Measurements from ENCODE around the gene ANAPC2. TPM values are rescaled to one million over a fixed set of nuclear protein-coding genes. Genes with fewer than 3 reads are reported as not detected.

ANAPC2 gene
- total RNA-seq, 2 experiments from 2014 or later, result 144 to 149 TPM

DNA sequence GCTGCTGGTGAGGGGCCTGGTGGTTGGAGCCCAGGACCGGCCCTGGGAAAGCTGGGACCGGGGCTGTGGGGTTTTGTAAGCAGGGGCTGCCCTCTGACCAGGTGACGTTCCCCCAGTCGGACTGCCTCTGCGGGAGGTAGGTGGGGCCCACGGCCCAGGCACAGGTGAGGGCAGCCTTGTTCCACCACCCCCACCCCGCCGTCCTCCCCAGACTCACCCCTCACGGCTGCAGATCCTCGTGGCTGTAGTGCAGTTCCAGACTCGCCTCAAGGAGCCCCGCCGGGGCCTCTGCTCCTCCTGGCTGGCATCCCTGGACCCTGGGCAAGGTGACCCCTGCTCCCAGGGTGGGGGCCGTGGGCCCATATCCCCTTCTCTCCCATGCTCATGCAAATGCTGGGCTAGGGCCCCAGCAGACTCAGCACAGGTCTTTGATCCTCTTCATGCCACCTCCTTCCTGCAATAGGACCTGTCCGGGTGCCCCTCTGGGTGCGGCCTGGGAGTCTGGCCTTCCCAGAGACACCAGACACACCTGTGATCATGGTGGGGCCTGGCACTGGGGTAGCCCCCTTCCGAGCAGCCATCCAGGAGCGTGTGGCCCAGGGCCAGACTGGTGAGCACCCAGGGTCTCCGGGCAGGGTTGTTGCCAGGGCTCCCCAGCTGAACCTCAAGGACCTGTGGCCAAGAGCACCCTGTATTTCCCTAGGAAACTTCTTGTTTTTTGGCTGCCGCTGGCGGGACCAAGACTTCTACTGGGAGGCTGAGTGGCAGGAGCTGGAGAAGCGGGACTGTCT lies 27.0 kb upstream of the ANAPC2 start:
- no peaks in the 10 kb centered on the region for H3K27me3 Mint-ChIP-seq
- no peaks in the 10 kb centered on the region for H3K4me1 ChIP-seq (ENCODE audit: insufficient read depth, low read length)
- no peak overlapping the region for H3K4me3 Mint-ChIP-seq
- CTCF ChIA-PET, result no interaction called here
- no peaks in the 10 kb centered on the region for H3K9me3 ChIP-seq (ENCODE audit: control insufficient read depth in 1 of 2, insufficient read depth in 1 of 2, low read length in 2 of 2)
- H3K27ac Mint-ChIP-seq, result no peak overlapping the region
- ATAC-seq (ENCODE audit: poor library complexity) (no peak), DNase-seq (no peak)
- POLR2A ChIA-PET, result interaction anchor here (1.0 kb wide), 2 partner anchors 7 to 11 kb away, joined by 3 read pairs; no protein-coding TSS in a partner anchor
- no peak overlapping the region for H3K27ac ChIP-seq (ENCODE audit: low read depth in 1 of 2, low read length in 2 of 2)
- H3K4me3 ChIP-seq (ENCODE audit: low read length), result no peak overlapping the region
- H3K36me3 Mint-ChIP-seq (ENCODE audit: low read depth), result no peaks in the 10 kb centered on the region
- H3K9me3 Mint-ChIP-seq, result no peaks in the 10 kb centered on the region
- intact Hi-C loops (cut with DNase I, micrococcal nuclease), result no loop called here
- H3K36me3 ChIP-seq (ENCODE audit: insufficient read depth, low read length), result peaks cover 6% of the 10 kb centered on the region
- TF ChIP-seq, protein P1, sequence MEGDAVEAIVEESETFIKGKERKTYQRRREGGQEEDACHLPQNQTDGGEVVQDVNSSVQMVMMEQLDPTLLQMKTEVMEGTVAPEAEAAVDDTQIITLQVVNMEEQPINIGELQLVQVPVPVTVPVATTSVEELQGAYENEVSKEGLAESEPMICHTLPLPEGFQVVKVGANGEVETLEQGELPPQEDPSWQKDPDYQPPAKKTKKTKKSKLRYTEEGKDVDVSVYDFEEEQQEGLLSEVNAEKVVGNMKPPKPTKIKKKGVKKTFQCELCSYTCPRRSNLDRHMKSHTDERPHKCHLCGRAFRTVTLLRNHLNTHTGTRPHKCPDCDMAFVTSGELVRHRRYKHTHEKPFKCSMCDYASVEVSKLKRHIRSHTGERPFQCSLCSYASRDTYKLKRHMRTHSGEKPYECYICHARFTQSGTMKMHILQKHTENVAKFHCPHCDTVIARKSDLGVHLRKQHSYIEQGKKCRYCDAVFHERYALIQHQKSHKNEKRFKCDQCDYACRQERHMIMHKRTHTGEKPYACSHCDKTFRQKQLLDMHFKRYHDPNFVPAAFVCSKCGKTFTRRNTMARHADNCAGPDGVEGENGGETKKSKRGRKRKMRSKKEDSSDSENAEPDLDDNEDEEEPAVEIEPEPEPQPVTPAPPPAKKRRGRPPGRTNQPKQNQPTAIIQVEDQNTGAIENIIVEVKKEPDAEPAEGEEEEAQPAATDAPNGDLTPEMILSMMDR (IDR thresholded peaks at IDR 0.05), result no peak
- no peaks in the 10 kb centered on the region for H3K4me1 Mint-ChIP-seq (ENCODE audit: low read depth)
- H3K27me3 ChIP-seq (ENCODE audit: control insufficient read depth in 1 of 2, insufficient read depth in 2 of 2, low read length in 2 of 2), result no peaks in the 10 kb centered on the region

DNA sequence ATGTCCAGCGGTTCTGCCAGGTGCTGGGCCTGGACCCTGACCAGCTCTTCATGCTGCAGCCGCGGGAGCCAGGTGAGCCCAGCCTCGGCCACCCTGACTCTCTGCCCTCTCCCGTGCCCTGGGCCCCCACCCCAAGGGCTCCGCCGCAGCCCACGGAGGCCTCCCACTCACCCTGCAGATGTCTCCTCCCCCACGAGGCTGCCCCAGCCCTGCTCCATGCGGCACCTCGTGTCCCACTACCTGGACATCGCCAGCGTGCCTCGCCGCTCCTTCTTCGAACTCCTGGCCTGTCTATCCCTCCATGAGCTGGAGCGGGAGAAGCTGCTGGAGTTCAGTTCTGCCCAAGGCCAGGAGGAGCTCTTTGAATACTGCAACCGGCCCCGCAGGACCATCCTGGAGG lies 26.3 kb upstream of the ANAPC2 start:
- Mint-ChIP-seq H3K36me3 (ENCODE audit: low read depth) (no peaks in the 10 kb centered on the region), H3K27ac (no peak overlapping the region), H3K9me3 (no peaks in the 10 kb centered on the region), H3K4me3 (no peak overlapping the region), H3K4me1 (ENCODE audit: low read depth) (no peaks in the 10 kb centered on the region), H3K27me3 (no peaks in the 10 kb centered on the region)
- Histone ChIP-seq H3K4me3 (ENCODE audit: low read length) (no peak overlapping the region), H3K27me3 (ENCODE audit: control insufficient read depth in 1 of 2, insufficient read depth in 2 of 2, low read length in 2 of 2) (no peaks in the 10 kb centered on the region), H3K4me1 (ENCODE audit: insufficient read depth, low read length) (no peaks in the 10 kb centered on the region), H3K9me3 (ENCODE audit: control insufficient read depth in 1 of 2, insufficient read depth in 1 of 2, low read length in 2 of 2) (no peaks in the 10 kb centered on the region), H3K36me3 (ENCODE audit: insufficient read depth, low read length) (peaks cover 6% of the 10 kb centered on the region), H3K27ac (ENCODE audit: low read depth in 1 of 2, low read length in 2 of 2) (no peak overlapping the region)
- intact Hi-C loops (cut with DNase I, micrococcal nuclease), result no loop called here
- TF ChIP-seq, protein P1 (IDR thresholded peaks at IDR 0.05), result no peak
- ATAC-seq (ENCODE audit: poor library complexity), result no peak
- ChIA-PET CTCF (no interaction called here), POLR2A (interaction anchor here (1.0 kb wide), 1 partner anchor 8 kb away, joined by 3 read pairs; no protein-coding TSS in a partner anchor)
- no peak for DNase-seq

DNA sequence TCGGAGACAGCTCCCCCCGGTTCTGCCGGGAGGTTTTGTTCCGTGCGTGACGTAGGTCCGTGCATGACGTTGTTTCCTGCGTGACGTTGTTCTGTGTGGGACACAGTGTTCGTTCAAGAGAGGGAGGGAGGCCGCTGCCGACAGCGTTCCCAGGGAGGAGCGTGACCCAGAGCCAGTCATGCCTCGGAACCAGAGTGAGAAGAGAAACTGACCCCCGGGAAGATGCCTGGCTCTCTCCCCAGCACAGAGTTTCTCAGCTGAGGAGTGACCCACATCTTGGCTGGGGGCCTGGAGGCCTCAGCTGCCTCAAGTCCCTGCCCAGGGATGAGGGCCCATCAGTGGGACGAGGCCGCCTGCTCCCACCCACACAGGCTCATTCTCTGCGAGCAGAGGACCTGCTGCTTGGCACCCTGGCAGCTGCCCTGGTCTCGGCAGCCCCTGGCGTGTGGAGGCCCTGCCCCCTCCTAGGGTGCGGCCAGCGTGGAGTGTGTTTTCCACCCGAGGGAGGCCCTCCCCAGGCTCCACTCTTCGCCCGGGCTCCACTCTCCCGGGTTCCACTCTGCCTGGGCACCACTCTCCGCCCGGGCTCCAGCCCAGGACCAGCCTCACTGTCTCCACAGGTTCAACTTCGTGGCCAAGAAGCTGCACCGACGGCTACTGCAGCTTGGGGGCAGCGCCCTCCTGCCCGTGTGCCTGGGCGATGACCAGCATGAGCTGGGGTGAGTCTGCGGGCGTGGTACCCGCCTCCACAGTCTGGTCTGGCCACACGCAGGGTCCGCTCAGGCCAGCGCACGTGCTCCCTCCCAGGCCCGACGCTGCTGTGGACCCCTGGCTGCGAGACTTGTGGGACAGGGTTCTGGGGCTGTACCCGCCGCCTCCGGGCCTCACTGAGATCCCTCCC lies 25.1 kb upstream of the ANAPC2 start:
- intact Hi-C loops (cut with DNase I, micrococcal nuclease), result no loop called here
- no peak for DNase-seq
- POLR2A ChIA-PET, result no interaction called here

More for the DNA sequence above, 25.1 kb upstream of the ANAPC2 start:
- TF ChIP-seq, protein P1 (IDR thresholded peaks at IDR 0.05), result no peak
- H3K4me3 Mint-ChIP-seq, result no peak overlapping the region
- no peak overlapping the region for H3K27ac Mint-ChIP-seq
- Histone ChIP-seq H3K27me3 (ENCODE audit: control insufficient read depth in 1 of 2, insufficient read depth in 2 of 2, low read length in 2 of 2) (no peaks in the 10 kb centered on the region), H3K4me3 (ENCODE audit: low read length) (no peak overlapping the region), H3K27ac (ENCODE audit: low read depth in 1 of 2, low read length in 2 of 2) (no peak overlapping the region), H3K36me3 (ENCODE audit: insufficient read depth, low read length) (peaks cover 10% of the 10 kb centered on the region), H3K9me3 (ENCODE audit: control insufficient read depth in 1 of 2, insufficient read depth in 1 of 2, low read length in 2 of 2) (no peaks in the 10 kb centered on the region), H3K4me1 (ENCODE audit: insufficient read depth, low read length) (no peaks in the 10 kb centered on the region)
- ATAC-seq (ENCODE audit: poor library complexity), result no peak
- H3K9me3 Mint-ChIP-seq, result no peaks in the 10 kb centered on the region
- no peaks in the 10 kb centered on the region for H3K27me3 Mint-ChIP-seq
- no peaks in the 10 kb centered on the region for H3K36me3 Mint-ChIP-seq (ENCODE audit: low read depth)
- H3K4me1 Mint-ChIP-seq (ENCODE audit: low read depth), result no peaks in the 10 kb centered on the region
- CTCF ChIA-PET, result no interaction called here

Measured in CD4-positive, alpha-beta T cell (primary cell).